AG20443 (cell line): Measurements from ENCODE around the gene PMEPA1.
A peak's percentile ranks its signal among the peaks of the same experiment; 100 is the strongest.
"Not testable (repeated sequence)": the region's sequence is repeated elsewhere in the genome, so short reads cannot be mapped to it uniquely, and the experiment has no call there.

Source experiments
- DNase-seq: peaks from one replicate; pipeline ENCODE4 v3.0.0; 2012; ENCODE audit warnings: low spot score, mixed read lengths

Gene PMEPA1

DNA sequence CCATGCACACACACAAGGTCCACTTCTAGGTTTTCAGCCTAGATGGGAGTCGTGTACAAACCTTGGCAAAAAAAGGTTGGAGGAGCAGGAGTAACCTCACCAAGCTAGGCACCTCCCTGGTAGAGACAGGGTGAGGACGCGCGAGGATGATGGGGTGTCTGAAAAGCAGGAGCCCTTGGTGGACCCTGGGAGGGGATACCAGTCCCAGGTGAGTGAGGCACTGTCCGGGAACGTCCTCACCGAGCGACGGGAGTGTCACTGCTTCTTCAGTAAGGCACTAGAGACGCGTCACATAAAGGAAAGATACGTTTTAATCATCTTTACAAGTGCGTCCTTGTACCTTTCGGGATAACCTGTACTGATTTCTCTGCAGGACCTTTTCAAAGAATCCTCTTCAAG, 60.2 kb downstream of the PMEPA1 start:
- no peak for DNase-seq

DNA sequence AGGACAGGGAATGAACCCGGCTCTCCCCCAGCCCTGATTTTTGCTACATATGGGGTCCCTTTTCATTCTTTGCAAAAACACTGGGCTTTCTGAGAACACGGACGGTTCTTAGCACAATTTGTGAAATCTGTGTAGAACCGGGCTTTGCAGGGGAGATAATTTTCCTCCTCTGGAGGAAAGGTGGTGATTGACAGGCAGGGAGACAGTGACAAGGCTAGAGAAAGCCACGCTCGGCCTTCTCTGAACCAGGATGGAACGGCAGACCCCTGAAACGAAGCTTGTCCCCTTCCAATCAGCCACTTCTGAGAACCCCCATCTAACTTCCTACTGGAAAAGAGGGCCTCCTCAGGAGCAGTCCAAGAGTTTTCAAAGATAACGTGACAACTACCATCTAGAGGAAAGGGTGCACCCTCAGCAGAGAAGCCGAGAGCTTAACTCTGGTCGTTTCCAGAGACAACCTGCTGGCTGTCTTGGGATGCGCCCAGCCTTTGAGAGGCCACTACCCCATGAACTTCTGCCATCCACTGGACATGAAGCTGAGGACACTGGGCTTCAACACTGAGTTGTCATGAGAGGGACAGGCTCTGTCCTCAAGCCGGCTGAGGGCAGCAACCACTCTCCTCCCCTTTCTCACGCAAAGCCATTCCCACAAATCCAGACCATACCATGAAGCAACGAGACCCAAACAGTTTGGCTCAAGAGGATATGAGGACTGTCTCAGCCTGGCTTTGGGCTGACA, 60.8 kb downstream of the PMEPA1 start:
- no peak for DNase-seq

DNA sequence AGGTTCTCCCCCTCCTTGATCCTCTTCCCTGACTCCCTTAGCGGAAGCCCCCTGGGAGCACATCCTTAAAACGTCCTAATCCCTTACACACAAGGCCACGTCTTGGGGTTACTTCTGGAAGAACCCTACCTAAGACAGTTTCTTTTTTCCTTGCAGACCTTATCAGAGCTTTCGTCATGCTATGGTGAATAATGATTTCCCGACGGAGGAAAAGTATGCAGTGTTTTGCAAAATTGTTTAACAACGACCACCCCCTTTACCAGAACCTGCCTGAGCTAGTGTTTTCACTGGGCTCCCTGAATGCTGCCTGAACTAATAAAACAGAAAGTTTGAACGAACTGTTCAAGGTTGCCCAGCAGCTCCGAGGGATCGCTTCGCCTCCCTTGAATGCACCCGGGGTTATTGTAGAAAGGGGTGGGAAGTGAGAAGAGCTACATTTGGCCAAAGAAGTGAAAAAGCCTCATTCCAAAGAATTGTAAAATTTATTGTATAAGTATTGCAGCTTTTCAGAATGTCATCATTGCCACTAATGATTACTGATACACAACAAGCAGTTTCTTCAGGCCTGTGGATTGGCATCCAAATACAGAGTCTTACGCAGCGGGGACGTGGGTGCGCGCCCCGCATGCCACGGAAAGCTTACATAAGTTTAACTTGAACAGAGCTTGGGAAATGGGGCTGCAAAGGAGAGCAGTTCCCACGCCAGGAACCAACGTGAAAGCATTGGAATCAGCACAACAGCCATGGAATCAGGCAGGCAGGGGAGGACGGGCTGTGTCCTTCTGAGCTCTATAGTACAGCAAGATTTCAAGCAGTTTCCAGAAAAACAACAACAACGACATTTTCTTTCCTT, 61.7 kb downstream of the PMEPA1 start:
- DNase-seq: no peak

DNA sequence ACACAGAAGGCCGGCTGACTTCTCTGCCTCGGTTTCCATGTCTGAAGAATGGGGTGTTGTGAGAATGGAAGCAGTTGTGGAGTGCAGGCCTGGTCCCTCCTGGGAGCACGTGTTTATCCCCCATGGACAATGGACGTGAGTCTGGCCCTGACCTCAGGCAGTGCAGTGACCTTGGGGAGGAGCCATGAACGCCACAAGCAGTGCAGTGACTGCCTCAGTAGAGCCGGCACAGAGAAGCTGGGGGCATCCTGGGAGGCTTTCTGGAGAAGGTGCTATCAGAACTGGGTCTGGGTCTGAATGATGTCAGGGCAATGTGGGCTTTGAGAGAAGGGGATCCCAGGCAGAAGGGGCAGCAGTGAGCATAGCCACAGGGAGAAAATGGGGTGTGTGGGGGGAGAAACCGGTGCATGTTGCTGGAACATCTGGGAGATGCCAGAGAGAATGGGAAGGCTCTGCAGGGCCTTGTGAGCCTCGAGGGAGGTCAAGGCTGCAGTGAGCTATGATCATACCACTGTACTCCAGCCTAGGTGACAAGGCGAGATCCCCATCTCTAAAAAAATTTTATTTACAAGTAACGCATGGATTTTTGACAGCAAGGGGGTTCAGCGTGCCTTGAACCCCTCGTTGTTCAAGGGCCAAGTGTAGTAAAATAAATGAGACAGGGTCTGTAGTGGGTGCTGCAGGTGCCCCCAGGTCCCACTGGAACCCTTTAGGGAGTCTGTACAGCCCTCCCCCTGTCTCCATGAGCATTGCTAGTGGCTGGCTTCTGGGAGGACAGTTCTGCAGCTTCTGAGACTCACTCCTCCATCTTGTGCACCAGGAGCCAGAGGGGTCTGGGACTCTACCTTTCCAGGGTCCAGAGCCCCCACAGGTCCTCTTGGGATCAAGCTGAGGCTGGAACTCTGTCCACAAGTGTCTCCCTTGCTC, 62.5 kb downstream of the PMEPA1 start:
- no peak for DNase-seq

DNA sequence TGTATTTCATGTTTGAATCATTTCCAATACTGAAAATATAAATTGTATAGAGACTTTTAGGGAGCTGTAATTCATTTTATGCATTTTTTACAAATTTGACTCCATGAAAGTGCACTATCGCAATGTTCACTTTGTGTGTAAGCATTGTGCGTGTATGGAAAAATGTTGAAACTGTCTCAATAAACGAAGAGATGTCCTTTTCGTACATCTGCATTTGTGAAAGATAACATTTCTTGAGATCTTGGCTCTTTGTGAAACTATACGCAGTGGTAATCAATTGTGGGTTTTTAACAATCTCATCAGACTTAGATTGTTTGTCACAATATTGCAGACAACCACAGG, 70.9 kb downstream of the PMEPA1 start:
- DNase-seq: no peak

DNA sequence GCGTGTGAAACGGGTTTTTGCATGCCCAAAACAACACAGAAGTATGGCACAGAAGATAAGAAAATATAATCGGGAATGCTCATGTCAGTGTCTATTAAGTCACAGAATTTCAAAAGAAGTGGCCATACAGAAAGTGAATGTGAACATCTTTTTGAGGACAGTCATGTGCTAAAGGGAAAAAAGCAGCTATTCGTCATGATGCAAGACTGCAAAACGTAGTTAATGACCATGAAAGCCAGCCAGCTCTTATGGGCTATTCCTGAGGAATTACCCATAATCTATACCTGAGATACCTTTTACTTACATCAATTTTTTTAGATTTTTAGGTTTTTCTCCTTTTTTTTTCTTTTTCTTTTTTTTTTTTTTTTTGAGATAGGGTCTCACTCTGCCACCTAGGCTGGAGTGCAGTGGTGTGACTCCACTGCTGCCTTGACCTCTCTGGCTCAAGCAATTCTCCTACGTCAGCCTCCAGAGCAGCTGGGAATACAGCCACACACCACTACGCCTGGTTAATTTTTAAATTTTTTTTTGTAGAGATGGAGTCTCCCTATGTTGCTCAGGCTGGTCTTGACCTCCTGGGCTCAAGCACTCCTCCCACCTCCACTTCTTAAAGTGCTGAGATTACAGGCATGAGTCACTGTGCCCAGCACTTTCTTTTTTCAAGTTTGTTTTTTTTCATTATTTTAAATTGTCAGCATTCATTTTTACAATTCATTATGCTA, 71.5 kb downstream of the PMEPA1 start:
- no peak for DNase-seq

DNA sequence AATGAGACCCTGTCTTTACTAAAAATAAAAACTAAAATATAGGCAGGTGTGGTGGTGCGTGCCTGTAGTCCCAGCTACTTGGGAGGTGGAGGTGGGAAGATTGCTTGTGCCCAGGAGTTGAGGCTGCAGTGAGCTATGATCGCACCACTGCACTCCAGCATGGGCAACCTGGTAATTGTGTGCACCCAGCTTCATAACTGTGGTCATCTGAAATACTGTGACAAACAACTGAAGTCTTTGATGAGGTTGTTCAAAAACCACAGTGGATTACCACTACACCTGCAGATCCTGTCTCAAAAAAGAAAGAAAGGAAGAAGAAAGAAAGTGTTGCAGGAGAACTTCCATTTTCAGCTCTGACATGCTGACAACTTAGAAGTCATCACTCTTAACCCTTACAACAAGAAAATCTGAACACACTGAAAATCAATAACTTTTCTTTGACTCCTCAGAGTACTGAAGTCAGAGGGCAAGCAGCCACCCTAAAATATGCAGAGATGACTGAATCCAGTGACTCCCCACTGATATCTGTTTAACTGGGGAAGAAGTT, 75.8 kb downstream of the PMEPA1 start:
- DNase-seq: no peak

DNA sequence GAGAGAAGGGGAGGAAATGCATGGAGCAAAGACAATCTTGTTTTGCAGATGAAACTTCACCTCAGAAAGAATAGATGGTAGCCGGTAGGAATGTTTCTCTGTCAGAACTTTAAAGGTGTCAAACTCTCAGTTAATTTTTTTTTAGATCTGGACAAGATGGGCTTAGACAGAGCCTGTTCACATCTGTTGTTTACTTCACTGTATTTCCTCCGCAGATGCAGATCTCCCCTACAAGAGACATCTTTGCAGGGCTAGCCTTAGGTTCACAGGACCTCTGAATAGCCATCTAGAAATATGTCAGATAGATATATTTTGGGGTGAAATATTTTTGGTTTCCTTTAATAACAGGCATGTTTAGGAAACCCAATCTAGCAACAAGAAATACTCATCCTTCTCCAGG, 77.5 kb downstream of the PMEPA1 start:
- DNase-seq: no peak

DNA sequence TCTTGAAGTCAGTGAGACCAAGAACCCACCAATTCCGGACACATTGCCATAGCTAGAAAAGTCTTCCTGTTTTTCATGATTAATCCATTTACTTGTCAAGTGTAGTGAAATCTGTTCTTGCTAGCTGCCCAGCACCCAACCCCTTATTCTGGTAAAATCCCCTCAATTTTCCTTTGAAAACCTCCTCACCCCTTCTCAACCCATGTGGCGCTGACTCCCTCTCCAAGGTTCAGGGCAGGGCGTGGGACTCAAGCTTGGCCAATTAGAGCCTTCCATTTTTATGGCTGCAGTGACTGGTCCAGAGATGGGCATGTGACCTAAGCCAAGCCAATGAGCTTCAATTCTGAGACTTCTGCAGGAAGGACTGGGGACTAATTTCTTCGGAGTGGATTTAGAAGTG, 79.8 kb downstream of the PMEPA1 start:
- DNase-seq: no peak

DNA sequence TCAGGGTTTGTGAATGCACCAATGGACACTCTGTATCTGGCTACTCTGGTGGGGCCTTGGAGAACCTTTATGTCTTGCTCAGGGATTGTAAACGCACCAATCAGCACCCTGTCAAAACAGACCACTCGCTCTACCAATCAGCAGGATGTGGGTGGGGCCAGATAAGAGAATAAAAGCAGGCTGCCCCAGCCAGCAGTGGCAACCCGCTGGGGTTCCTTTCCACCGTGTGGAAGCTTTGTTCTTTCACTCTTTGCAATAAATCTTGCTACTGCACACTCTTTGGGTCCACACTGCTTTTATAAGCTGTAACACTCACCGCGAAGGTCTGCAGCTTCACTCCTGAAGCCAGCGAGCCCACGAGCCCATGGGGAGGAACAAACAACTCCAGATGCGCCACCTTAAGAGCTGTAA, 80.3 kb downstream of the PMEPA1 start:
- DNase-seq: not testable (repeated sequence)

DNA sequence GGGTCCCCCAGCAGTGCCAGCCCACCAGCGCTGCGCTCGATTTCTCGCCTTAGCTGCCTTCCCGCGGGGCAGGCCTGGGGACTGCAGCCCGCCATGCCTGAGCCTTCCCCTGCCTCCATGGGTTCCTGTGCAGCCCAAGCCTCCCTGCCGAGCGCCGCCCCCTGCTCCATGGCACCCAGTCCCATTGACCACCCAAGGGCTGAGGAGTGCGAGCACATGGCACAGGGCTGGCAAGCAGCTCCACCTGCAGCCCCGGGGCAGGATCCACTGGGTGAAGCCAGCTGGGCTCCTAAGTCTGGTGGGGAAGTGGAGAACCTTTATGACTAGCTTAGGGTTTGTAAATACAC, 80.9 kb downstream of the PMEPA1 start:
- DNase-seq: not testable (repeated sequence)

DNA sequence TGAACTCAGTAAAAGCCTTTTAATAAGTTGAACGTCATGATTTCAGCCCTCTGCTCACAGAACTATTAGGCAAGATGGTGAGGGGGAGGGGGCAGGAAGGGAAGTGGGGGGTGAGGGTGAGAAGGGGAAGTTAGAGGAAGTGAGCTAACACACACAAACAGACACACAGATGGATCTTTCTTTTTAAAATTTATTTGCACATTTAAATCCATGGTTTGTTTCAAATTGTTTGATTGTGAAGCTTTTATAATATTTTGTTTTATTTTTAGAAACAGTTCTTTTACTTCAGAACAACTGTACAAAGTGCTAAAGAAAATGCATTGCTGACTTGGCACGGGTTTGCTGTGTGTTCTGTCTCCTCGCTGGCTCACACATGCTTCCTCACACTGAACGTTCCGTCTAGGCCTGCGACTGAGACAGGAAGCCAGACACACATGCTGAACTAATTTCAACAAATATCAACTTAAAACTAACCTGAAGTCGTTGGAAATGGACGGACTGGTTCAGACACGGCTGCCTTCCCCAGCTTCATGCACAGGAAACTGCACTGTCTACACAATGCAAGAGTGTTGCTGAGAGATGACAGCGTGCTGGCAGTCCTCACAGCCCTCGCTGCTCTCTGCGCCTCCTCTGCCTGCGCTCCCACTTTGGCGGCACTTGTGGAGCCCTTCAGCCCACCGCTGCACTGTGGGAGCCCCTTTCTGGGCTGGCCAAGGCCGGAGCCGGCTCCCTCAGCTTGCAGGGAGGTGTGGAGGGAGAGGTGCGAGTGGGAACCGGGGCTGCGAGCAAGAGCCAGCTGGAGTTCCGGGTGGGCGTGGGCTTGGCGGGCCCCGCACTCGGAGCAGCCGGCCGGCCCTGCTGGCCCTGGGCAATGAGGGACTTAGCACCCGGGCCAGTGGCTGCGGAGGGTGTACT, 81.5 kb downstream of the PMEPA1 start:
- DNase-seq: peak; percentile 53

DNA sequence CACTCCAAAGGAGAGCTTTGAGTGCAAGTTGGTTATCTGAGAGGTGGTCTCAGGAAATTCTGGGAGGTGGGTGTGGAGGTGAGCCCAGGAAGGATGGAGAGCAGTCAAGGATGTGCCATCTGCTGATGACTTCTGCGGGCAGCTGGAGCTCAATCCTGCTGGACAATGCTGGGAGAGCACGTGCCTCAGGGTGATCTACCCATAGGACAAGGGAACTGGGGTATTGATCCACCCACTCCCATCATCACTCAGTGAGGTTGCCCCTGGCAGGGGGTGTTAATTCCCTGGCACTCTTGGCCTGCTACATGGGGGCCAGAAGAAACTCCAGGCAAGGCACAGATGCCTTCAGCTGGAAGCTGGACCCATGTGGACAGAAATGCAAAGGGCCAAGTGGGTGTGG, 82.5 kb downstream of the PMEPA1 start:
- no peak for DNase-seq

DNA sequence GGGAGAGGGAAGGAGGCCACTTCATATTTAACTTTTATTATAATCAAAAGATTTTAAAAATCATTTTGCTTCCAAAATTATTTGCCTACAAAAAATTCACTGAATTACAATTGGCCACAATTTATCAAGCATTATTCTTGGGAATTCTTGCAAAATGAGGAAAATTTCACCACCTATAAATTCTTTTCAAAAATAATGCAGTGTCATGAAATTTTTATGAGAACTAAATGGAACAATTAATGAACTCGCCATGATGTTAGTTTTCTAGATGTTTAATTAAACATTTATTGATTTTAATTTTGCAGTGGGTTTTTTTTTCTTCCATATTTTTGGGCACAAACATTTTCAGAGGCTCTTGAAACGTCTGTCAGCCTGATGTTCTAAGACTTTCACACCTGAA, 83.8 kb downstream of the PMEPA1 start:
- no peak for DNase-seq

DNA sequence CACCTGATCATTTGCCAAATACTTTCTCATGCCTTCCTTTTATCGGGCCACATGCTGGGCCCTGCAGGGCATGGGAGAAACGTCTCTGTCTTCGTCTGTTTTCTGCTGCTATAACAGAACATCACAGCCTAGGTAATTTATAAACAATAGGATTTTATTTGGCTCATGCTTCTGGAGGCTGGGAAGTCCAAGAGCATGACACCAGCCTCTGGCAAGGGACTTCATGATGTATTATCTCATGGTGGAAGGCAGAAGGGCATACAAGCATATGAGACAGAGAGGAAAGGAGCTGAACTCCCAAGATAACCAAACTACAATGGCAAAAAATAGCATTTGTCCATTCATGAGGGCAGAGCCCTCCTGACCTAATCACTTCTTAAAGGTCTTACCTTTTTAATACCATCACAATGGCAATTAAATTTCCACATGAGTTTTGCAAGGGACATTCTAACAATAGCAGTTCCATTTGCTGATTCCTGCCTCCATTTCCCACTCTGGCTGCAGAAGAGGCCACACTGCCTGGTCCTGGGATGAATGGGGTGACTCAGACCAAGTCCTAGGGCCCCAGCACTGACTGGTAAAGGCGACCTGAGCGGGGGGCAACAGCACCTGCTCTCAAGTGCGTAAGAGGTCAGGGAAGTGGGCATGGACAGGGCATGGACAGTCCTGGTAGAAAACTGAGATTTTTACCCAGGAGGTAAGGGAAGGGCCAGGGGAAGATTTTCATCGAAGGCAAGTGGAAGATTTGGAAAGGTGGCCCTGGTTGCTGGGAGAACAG, 84.4 kb downstream of the PMEPA1 start:
- DNase-seq: no peak

DNA sequence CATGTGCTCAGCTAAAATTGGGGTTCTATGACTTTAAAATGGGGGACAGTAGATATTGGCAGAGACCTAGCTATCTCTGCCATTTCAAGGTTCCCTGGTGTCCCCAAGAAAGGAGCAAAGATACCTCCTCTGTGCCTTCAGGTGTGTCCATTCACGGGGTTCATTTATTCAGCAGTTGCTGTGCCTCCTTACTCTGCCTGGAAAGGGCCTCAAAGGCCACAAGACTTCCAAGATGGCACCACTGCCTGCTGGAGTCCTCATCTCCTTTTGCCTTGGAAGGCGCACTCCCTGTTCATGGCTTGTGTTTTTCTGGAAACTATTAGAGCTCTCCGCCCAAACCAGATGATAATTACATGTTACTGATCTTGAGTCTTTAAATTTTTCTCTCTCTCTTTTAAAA, 85.7 kb downstream of the PMEPA1 start:
- no peak for DNase-seq

DNA sequence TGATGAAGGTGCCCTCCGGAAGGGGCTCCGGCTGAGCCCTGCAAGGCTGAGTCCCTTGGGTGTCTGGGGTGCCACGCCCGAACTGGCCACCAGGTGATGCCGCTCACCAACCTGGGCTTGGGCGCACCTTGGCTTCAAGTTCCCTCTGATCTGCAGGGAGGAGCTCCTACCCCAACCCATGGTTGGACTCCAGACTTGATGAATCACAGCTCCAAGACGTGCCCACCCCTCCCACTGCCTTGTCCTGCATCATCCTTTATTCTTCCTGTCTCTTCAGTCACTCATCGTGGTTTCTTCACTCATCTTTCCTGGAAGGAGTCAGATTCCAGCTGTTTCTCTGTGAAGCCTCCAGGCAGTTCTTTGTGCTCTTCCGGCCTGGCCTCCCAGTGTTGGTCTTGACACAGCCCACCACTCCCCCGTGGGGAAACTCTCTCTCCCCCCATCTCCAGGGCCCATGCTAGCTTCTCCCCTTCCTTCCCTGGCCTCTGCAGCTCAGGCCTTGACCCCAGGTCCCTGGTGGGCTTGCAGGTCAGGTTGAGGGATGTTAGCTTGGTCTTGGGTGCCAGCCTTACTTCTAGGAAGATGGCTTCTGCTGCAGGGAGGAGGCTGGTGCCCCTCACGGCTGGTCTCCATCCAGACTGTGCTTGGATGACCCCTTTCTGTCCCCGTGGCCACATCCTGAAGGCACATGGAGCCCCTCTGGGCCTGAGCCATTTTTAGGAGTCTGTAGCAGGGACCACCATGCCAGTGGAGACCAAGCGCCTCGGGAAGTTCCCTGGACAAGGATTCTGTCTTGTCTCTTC, 87.0 kb downstream of the PMEPA1 start:
- DNase-seq: peak; percentile 71

DNA sequence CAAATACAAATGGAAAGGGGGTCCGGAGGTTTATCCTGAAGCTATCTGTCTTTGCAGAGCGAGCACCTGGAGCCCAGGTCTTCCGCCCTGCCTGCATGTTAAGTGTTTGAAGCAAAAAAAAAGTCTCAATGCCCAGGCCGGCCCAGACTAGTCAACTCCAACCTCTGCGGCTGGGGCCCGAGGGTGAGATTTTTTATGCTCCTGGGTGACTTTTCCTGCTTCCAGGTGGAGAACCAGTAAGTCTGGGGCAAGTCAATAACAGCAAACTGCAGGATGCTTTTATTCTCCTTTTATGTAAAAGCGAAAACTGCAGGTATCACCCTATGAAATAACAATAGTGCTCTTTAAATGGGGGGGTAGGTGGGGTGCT, 87.6 kb downstream of the PMEPA1 start:
- no peak for DNase-seq
